Measurements from ENCODE around the gene ADAT3. TPM values are rescaled to one million over a fixed set of nuclear protein-coding genes. Genes with fewer than 3 reads are reported as not detected.

ADAT3 gene
- total and polyA plus RNA-seq, 4 donors = 1.3 to 3.3 (median 2.1) TPM

DNA sequence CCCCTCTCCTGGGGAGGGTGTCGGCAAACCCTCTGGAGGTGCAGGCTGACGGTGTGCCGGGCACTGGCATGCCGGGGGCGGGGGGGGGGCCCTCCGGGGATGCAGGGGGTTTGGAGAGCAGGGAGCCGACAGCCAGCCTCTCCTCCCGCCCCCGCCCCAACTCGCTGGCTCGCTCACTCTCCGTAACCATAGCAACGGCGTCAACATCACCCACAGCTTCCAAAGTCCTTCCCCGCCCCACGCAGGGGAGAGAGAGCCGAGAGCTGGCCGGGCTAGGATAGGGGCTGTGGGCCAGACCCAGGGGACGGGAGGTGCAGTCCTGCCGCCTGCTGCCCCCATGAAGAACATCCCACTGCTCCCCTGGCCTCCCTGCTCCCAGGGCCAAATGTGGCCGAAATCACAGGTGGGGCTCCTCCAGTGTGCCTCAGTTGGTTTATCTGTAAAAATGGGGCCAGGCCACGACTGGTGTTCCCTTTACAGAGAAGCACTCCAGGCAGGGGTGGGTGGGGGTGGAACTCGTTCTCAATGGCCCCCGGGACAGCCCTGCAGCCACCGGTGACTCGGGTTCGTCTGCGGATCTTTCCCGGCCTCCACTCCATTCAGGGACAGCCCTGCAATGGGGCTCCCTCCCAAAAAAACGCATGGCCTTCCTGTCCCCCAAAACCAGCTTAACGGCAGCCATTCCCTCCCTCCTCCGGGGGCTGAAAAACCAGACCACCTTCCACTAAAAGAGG, 45.0 kb upstream of the ADAT3 start:
- peak overlapping the region; percentile 74 to 89 for H3K27ac ChIP-seq (ENCODE audit: low read depth in 1 of 2, low read length in 2 of 2)
- peaks cover 38 to 73% (median 54%) of the 10 kb centered on the region in 4 donors for H3K4me1 ChIP-seq (ENCODE audit: control insufficient read depth in 4 of 4, insufficient read depth in 4 of 4, low read length in 3 of 4)
- H3K9me3 ChIP-seq (ENCODE audit: control insufficient read depth in 4 of 4, low read length in 3 of 4) = no peaks in the 10 kb centered on the region
- peak overlapping the region in 2 of 3 donors; percentile 19 to 35 for H3K4me3 ChIP-seq (ENCODE audit: low read depth in 1 of 3, low read length in 3 of 3)
- WGBS = 21% methylated on average over 32 of the region's 32 CpGs
- peak overlapping the region in 1 of 2 donors; percentile 17 for H3K9ac ChIP-seq (ENCODE audit: low read depth in 1 of 2, low read length in 2 of 2)
- H3K36me3 ChIP-seq (ENCODE audit: control insufficient read depth in 4 of 4, insufficient read depth in 3 of 4, low read depth in 1 of 4, low read length in 3 of 4) = no peaks in the 10 kb centered on the region
- H3K27me3 ChIP-seq (ENCODE audit: control insufficient read depth in 4 of 4, insufficient read depth in 4 of 4, low read length in 3 of 4) = no peaks in the 10 kb centered on the region
- peak; percentile 77 for DNase-seq (ENCODE audit: low spot score)
- TF ChIP-seq HNF4A (conservative IDR thresholded peaks at IDR 0.05) (peak; percentile 79 to 84), TAF1 (conservative IDR thresholded peaks at IDR 0.05) (no peak), GABPA (IDR thresholded peaks at IDR 0.05 in 1 of 2, conservative IDR thresholded peaks at IDR 0.05 in 1 of 2) (peak in 1 of 2 donors; percentile 24), HNF4G (IDR thresholded peaks at IDR 0.05) (peak; percentile 55), SP1 (IDR thresholded peaks at IDR 0.05) (peak; percentile 70), RXRA (IDR thresholded peaks at IDR 0.05) (peak in 1 of 2 donors; percentile 31), EGR1 (IDR thresholded peaks at IDR 0.05; ENCODE audit: low read depth in 2 of 2) (peak; percentile 67 to 83), RAD21 (IDR thresholded peaks at IDR 0.05) (peak in 1 of 2 donors; percentile 29), FOXA2 (IDR thresholded peaks at IDR 0.05) (no peak), ATF3 (IDR thresholded peaks at IDR 0.05) (no peak)

DNA sequence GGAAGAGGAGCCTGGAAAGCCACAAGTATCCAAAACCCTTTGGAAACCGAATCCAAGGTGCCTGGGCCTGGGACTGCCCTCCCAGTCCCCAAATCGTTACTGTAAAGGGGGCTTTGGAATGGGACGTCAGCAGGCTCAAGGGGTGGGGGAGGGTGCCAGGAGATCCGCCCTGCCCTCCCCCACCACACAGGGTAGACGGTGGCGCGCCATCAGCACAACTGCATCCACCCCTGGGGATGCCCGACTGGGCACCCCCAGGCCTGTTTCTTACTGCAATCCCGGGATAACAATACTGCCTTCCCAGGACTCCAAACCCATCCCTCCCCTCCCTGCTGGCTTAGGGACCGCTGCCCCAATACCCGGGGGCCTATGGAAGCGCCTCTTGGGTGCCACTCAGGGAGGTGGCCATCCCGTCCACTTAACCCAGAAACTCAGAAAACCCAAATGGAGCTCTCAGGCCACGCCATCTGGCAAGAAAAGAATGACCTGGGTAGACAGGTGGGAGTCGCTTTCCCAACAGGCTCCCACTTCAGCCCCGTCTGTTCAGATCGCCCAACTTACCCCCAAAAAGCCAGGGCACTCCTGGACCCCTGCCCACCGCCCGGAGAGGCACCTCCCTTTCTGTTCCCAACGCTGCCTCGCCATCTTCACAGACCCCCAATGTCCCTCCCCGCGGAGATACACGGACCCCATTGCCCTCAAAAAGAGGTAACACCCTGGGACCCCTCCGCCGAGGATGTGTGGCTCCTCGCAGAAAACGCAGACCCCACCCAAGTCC, 44.2 kb upstream of the ADAT3 start:
- peak overlapping the region; percentile 74 to 79 for H3K27ac ChIP-seq (ENCODE audit: low read depth in 1 of 2, low read length in 2 of 2)
- H3K27me3 ChIP-seq (ENCODE audit: control insufficient read depth in 4 of 4, insufficient read depth in 4 of 4, low read length in 3 of 4) = no peaks in the 10 kb centered on the region
- no peaks in the 10 kb centered on the region for H3K9me3 ChIP-seq (ENCODE audit: control insufficient read depth in 4 of 4, low read length in 3 of 4)
- H3K4me1 ChIP-seq (ENCODE audit: control insufficient read depth in 4 of 4, insufficient read depth in 4 of 4, low read length in 3 of 4) = peaks cover 34 to 73% (median 53%) of the 10 kb centered on the region in 4 donors
- peak overlapping the region in 1 of 2 donors; percentile 21 for H3K9ac ChIP-seq (ENCODE audit: low read depth in 1 of 2, low read length in 2 of 2)
- WGBS = 74% methylated on average over 28 of the region's 28 CpGs
- no peaks in the 10 kb centered on the region for H3K36me3 ChIP-seq (ENCODE audit: control insufficient read depth in 4 of 4, insufficient read depth in 3 of 4, low read depth in 1 of 4, low read length in 3 of 4)
- no peak for TF ChIP-seq FOXA2 (IDR thresholded peaks at IDR 0.05)
- TF ChIP-seq EGR1 (IDR thresholded peaks at IDR 0.05; ENCODE audit: low read depth in 2 of 2) = no peak
- TF ChIP-seq GABPA (IDR thresholded peaks at IDR 0.05 in 1 of 2, conservative IDR thresholded peaks at IDR 0.05 in 1 of 2) = no peak
- TF ChIP-seq ZBTB33 (IDR thresholded peaks at IDR 0.05) = no peak
- TF ChIP-seq HNF4G (IDR thresholded peaks at IDR 0.05) = no peak
- TF ChIP-seq JUND (IDR thresholded peaks at IDR 0.05) = no peak
- no peak for TF ChIP-seq MAX (IDR thresholded peaks at IDR 0.05)
- H3K4me3 ChIP-seq (ENCODE audit: low read depth in 1 of 3, low read length in 3 of 3) = peak overlapping the region in 1 of 3 donors; percentile 94
- no peak for DNase-seq (ENCODE audit: low spot score)

- Histone ChIP-seq H3K27me3 (ENCODE audit: control insufficient read depth in 4 of 4, insufficient read depth in 4 of 4, low read length in 3 of 4) (no peaks in the 10 kb centered on the region), H3K9ac (ENCODE audit: low read depth in 1 of 2, low read length in 2 of 2) (peak overlapping the region in 1 of 2 donors; percentile 21), H3K27ac (ENCODE audit: low read depth in 1 of 2, low read length in 2 of 2) (peak overlapping the region; percentile 8 to 79), H3K4me1 (ENCODE audit: control insufficient read depth in 4 of 4, insufficient read depth in 4 of 4, low read length in 3 of 4) (peaks cover 33 to 67% (median 49%) of the 10 kb centered on the region in 4 donors), H3K4me3 (ENCODE audit: low read depth in 1 of 3, low read length in 3 of 3) (peak overlapping the region in 2 of 3 donors; percentile 80 to 94), H3K9me3 (ENCODE audit: control insufficient read depth in 4 of 4, low read length in 3 of 4) (no peaks in the 10 kb centered on the region), H3K36me3 (ENCODE audit: control insufficient read depth in 4 of 4, insufficient read depth in 3 of 4, low read depth in 1 of 4, low read length in 3 of 4) (no peaks in the 10 kb centered on the region)
- DNase-seq (ENCODE audit: low spot score) = no peak
- 57% methylated on average over 23 of the region's 23 CpGs for WGBS
- TF ChIP-seq YY1 (IDR thresholded peaks at IDR 0.05) (no peak), ZBTB33 (IDR thresholded peaks at IDR 0.05) (no peak), CTCF (IDR thresholded peaks at IDR 0.05; ENCODE audit: low read depth, low read length, missing input control) (no peak), RXRA (IDR thresholded peaks at IDR 0.05) (no peak), RAD21 (IDR thresholded peaks at IDR 0.05) (no peak)
Measured at GRCh38 chr19:1861599-1862031, 43.6 kb upstream of the ADAT3 start.
